GM12801 (cell line): ENCODE results near the gene TRIM15.

Experiments used
- CTCF ChIP-seq: IDR thresholded peaks from one replicate; pipeline ENCODE4 v1.5.1; 2011; ENCODE audit warnings: control low read depth; ENCODE audit not compliant: insufficient read length; ENCODE audit errors: extremely low read depth

TRIM15 gene

DNA sequence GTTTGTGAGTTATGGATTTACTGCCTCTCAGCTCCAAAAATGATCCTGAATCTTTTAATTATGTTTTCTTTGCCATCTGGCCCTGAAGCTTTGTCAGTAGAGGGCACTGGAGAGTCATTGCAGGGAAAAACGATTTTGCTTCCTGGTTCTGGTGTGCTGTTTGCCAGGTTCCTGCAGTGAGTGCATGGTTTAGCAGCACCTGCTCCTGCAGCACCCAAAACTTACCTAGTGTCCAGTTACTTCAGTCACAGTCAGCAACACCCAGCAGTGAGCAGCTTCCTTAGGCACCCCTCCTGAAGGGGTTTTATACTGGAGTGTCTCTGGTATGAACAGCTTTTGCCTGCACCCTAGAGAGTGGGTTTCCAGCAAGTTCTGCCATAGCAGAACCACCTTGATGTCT lies 55.9 kb downstream of the TRIM15 start:
- peak; percentile 83 for TF ChIP-seq CTCF
